ENCODE results near the gene MRC2.

The MRC2 gene

GRCh38 chr17:62656446-62656845 lies 29.0 kb downstream of the MRC2 start:
- intact Hi-C loops (cut with DNase I), result no loop called here
- DNase-seq, result no peak

GRCh38 chr17:62657145-62657665 lies 29.7 kb downstream of the MRC2 start:
- intact Hi-C loops (cut with DNase I), result no loop called here
- no peak for DNase-seq

- DNase-seq, result no peak
- intact Hi-C loops (cut with DNase I), result no loop called here
These were observed 30.2 kb downstream of the MRC2 start for GRCh38 chr17:62657690-62658089.

- DNase-seq, result no peak
- intact Hi-C loops (cut with DNase I), result no loop called here
These were observed 30.9 kb downstream of the MRC2 start for GRCh38 chr17:62658136-62658920.

GRCh38 chr17:62660629-62661118 lies 33.2 kb downstream of the MRC2 start:
- intact Hi-C loops (cut with DNase I), result no loop called here

GRCh38 chr17:62661337-62661736 lies 33.9 kb downstream of the MRC2 start:
- DNase-seq, result no peak
- intact Hi-C loops (cut with DNase I), result no loop called here

More at GRCh38 chr17:62660629-62661118, 33.2 kb downstream of the MRC2 start:
- no peak for DNase-seq

GRCh38 chr17:62662855-62663254 lies 35.4 kb downstream of the MRC2 start:
- intact Hi-C loops (cut with DNase I), result no loop called here
- DNase-seq, result no peak

- no peak for DNase-seq
- intact Hi-C loops (cut with DNase I), result no loop called here
These were observed 35.8 kb downstream of the MRC2 start for GRCh38 chr17:62663304-62663703.

- no peak for DNase-seq
- intact Hi-C loops (cut with DNase I), result no loop called here
These were observed 37.1 kb downstream of the MRC2 start for GRCh38 chr17:62664336-62665120.

- DNase-seq, result no peak
- intact Hi-C loops (cut with DNase I), result no loop called here
These were observed 38.1 kb downstream of the MRC2 start for GRCh38 chr17:62665599-62665998.

- intact Hi-C loops (cut with DNase I), result no loop called here
- DNase-seq, result no peak
These were observed 38.8 kb downstream of the MRC2 start for GRCh38 chr17:62666061-62666800.

GRCh38 chr17:62666801-62667591 lies 39.5 kb downstream of the MRC2 start:
- intact Hi-C loops (cut with DNase I), result no loop called here
- peak in 1 of 42 donors; percentile 4 for DNase-seq

GRCh38 chr17:62668091-62668804 lies 40.8 kb downstream of the MRC2 start:
- peak in 1 of 42 donors; percentile 1 for DNase-seq
- intact Hi-C loops (cut with DNase I), result no loop called here

GRCh38 chr17:62670202-62670821 lies 42.8 kb downstream of the MRC2 start:
- DNase-seq, result no peak
- intact Hi-C loops (cut with DNase I), result no loop called here

- no peak for DNase-seq
- intact Hi-C loops (cut with DNase I), result no loop called here
These were observed 44.1 kb downstream of the MRC2 start for GRCh38 chr17:62671553-62671952.

- no peak for DNase-seq
- intact Hi-C loops (cut with DNase I), result no loop called here
These were observed 45.5 kb downstream of the MRC2 start for GRCh38 chr17:62672957-62673356.

- peak in 1 of 42 donors; percentile 1 for DNase-seq
- intact Hi-C loops (cut with DNase I), result no loop called here
These were observed 46.3 kb downstream of the MRC2 start for GRCh38 chr17:62673614-62674362.
